Vagina (tissue), 2 donors: ENCODE data around the gene STPG2.

Experiments
- CTCF ChIP-seq, 3 experiments: fragments of 450-650 bp in 2 of 3; fragments of 200-600 bp in 1 of 3; sonication (generic) in 1 of 3; IDR thresholded peaks; one replicate each; pipeline ENCODE4 v1.5.1; 2017 to 2019; ENCODE audit warnings: antibody characterized with exemption in 3 of 3, mild to moderate bottlenecking in 2 of 3, moderate library complexity in 2 of 3
- POLR2A ChIP-seq, 2 donors: fragments of 450-650 bp; IDR thresholded peaks; one replicate each; pipeline ENCODE4 v1.6.1; 2017; ENCODE audit warnings: antibody characterized with exemption in 2 of 2, mild to moderate bottlenecking in 2 of 2, moderate library complexity in 2 of 2

- no peak for TF ChIP-seq CTCF (IDR thresholded peaks at IDR 0.05)
- no peak for TF ChIP-seq POLR2A (IDR thresholded peaks at IDR 0.05)
Measured at GRCh38 chr4:97577004-97577403, 566.3 kb downstream of the STPG2 start.
